ENCODE measurements around the gene TUNAR. TPM values are rescaled to one million over a fixed set of nuclear protein-coding genes. Genes with fewer than 3 reads are reported as not detected.

The TUNAR gene
- total RNA-seq, 4 donors from 2014 or later, result not detected

GRCh38 chr14:95833429-95833828, 43.2 kb upstream of the TUNAR start:
- no peak for TF ChIP-seq CTCF (IDR thresholded peaks at IDR 0.05)
- DNase-seq (ENCODE audit: low spot score), result no peak
- ATAC-seq (ENCODE audit: low FRiP score), result no peak

GRCh38 chr14:95834496-95834895, 42.1 kb upstream of the TUNAR start:
- DNase-seq (ENCODE audit: low spot score) (no peak), ATAC-seq (ENCODE audit: low FRiP score) (no peak)
- TF ChIP-seq CTCF (IDR thresholded peaks at IDR 0.05), result no peak

- TF ChIP-seq CTCF (IDR thresholded peaks at IDR 0.05), result no peak
- ATAC-seq (ENCODE audit: low FRiP score), result no peak
- DNase-seq (ENCODE audit: low spot score), result no peak
These were observed 41.4 kb upstream of the TUNAR start for GRCh38 chr14:95835121-95835730.

DNA sequence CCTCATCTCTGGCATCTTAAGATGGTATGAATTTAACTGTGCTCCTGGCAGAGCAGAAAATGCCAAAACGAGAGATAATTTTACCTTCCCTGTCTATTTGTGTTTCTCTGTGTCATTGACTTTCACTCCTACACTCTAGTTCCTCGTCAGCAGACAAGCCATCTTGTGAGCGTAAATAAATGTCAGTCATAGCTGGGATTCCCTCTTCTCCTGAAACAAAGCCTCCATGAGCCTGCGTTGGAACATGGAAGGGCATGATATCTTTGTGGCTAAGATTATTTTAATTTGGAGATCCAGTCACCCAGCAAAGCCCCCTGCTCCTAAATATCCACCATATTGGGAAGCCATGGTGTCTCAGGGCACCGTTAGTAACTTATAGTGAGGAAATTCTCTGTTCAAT, 37.8 kb upstream of the TUNAR start:
- no peak for TF ChIP-seq CTCF (IDR thresholded peaks at IDR 0.05)
- ATAC-seq (ENCODE audit: low FRiP score), result no peak
- no peak for DNase-seq (ENCODE audit: low spot score)

DNA sequence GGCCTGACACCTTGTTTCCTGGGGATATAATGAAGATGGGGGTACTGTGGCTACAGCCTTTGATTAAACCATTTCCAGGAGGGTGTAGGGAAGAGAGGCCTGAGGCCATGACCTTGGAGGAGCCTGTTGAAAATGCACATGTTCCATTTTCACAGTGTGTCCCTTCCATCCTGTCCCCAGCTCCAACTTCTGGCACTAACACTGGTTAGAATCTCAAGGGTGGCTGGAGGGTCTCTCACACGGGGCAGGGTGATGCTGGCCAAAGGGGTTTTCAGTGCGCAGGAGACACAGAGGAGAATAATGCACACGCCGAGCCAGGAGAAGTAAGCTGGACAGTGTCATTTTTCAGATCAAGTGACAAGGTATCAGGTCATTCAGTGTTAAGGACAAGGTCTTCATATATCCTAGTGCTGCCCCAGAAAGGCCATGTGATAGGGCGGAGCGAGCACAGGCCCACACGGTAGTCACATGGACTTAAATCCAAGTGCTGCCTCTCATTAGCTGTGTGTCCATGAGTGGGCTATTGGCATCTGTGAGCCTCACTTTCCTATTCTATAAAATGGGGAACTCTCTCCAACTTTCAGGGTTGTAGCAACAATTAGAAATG, 36.4 kb upstream of the TUNAR start:
- no peak for ATAC-seq (ENCODE audit: low FRiP score)
- TF ChIP-seq CTCF (IDR thresholded peaks at IDR 0.05), result no peak
- no peak for DNase-seq (ENCODE audit: low spot score)

GRCh38 chr14:95841668-95842067, 35.0 kb upstream of the TUNAR start:
- DNase-seq (ENCODE audit: low spot score) (no peak), ATAC-seq (ENCODE audit: low FRiP score) (no peak)
- no peak for TF ChIP-seq CTCF (IDR thresholded peaks at IDR 0.05)

- TF ChIP-seq CTCF (IDR thresholded peaks at IDR 0.05), result no peak
- ATAC-seq (ENCODE audit: low FRiP score) (no peak), DNase-seq (ENCODE audit: low spot score) (no peak)
These were observed 26.9 kb upstream of the TUNAR start for GRCh38 chr14:95849761-95850160.
